GM23248 (cell line): ENCODE results near the gene HMGXB3.

ENCODE experiments used
- EZH2 ChIP-seq: fragments of 200-600 bp; sonication (generic); IDR thresholded peaks from 2 replicates; pipeline ENCODE4 v1.6.1; 2018; ENCODE audit warnings: antibody characterized with exemption, mild to moderate bottlenecking; ENCODE audit not compliant: insufficient read depth, poor library complexity, severe bottlenecking
- EZH2phosphoT487 ChIP-seq: fragments of 200-600 bp; sonication (generic); IDR thresholded peaks from 2 replicates; pipeline ENCODE4 v1.6.1; 2018; ENCODE audit warnings: antibody characterized with exemption, moderate library complexity, mild to moderate bottlenecking, low read depth; ENCODE audit not compliant: insufficient read depth

DNA sequence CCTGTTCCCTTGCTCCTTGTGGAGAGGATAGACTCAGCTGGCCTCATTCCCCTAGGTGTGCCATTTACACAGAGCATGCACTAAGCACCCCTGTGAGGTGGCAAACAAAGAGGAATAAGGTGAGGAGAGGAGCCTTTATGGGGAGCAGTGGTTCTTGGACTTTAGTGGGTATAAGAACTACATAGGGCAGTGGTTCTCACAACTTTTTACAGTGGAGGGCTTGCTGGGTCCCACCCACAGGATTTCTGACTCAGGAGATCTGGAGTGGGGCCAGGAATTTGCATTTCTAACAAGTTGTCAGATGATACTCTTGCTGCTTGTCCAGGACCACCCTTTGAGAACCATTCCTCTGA is 43.8 kb downstream of the HMGXB3 start:
- no peak for TF ChIP-seq EZH2
- TF ChIP-seq EZH2phosphoT487, result no peak
